Fibroblast of skin of left quadriceps (primary cell): Measurements from ENCODE around the gene RNF186.
"Not testable (repeated sequence)": the region's sequence is repeated elsewhere in the genome, so short reads cannot be mapped to it uniquely, and the experiment has no call there.

ENCODE experiments used
- DNase-seq, 2 experiments: peaks; one replicate each; pipeline ENCODE4 v3.0.0-alpha.2; 2013; ENCODE audit warnings: low read depth in 2 of 2

Gene RNF186

GRCh38 chr1:19824541-19824940, 9.5 kb upstream of the RNF186 start:
- DNase-seq, result no peak

- no peak for DNase-seq
These were observed 9.0 kb upstream of the RNF186 start for GRCh38 chr1:19824036-19824435.

DNA sequence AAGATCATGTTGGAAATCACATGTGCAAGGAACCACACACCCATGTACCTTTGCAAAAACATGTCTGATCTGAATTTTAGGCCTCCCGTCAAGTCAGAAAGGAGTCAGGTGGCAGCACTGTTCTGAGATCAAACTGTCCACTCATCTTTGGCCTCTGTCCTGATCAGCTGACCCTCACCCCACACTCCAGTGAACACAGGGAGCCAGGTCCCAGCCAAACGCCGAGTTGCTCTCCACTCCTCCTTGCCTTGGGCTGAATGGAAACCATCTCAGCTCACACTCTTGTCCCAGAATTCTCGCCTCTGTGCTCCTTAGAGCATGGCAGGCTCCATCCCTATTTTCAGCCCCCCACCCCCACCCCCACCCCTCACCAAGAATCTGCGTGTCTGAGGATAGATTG, 4.6 kb upstream of the RNF186 start:
- DNase-seq, result no peak

- no peak for DNase-seq
These were observed 3.2 kb upstream of the RNF186 start for GRCh38 chr1:19818324-19818723.

DNA sequence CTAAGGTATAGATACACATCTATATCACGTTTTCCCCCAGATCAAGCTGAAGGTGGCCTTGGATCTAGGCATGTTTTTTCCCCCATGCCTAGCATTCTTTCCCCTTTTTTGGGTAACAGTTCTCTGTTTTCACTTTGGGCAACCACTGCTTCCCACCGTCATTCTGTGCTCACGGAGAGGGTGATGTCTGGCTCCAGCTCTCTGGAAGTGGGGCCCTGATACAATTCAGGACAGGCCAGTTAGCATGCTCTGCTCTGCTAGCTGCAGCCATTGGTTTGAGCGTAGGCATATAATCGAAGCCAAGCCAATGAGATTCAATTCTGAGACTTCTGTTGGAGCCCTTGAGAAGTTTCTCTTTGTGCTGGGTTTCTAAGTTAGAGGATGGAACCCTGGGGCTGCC, 2.1 kb upstream of the RNF186 start:
- DNase-seq, result no peak

DNA sequence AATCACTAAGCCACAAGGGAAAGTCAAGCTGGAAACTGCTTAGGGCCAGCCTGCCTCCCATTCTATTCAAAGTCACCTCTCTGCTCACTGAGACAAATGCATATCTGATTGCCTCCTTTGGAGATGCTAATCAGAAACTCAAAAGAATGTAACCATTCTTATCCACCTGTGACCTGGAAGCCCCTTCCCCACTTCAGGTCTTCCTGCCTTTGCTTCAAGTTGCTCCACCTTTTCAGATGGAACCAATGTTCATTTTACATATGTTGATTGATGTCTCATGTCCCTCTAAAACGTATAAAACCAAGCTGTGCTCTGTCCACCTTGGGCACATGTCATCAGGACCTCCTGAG, 1.6 kb upstream of the RNF186 start:
- DNase-seq, result not testable (repeated sequence)

GRCh38 chr1:19815801-19816736, 986 bp upstream of the RNF186 start:
- DNase-seq, result no peak

GRCh38 chr1:19814244-19814661, 830 bp downstream of the RNF186 start:
- no peak for DNase-seq

- no peak for DNase-seq
These were observed 1.5 kb downstream of the RNF186 start for GRCh38 chr1:19813643-19813960.

DNA sequence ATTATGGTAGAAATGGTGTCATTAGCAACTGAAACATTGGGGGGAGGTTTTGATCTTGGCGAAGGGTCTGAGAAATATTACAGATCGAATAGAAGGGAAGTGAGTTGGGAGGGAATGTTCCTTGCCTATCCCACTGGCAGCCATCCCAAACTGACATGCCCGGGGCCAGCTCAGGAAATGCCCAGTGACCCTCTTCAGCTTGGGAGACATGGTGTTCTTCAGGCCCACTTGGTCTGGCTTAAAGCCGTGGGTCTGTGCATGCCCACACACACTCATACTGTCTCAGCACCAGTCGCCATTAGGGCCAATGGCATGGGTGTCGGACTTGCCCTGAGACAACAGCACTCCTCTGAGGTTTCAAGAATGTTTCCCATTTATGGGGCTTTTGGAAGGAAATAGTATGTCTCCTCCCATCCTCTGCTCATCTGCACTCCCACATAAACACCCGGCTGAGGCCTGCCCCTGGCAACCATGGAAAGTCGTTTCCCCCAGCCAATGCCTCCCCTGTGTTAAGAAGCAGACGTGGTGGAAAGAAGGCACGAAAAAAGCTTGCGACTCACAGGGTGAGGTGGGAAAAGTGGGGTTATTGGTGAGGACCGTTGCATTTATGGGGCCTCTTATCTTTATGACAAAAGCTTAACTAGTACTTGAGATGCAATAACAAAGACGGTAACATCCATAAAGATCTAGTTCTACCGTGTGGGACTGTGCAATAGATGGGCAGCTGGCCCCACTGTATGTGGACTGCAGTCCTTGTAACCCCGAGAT, 2.0 kb downstream of the RNF186 start:
- DNase-seq, result no peak

- peak in 1 of 2 experiments; percentile 13 for DNase-seq
These were observed 3.8 kb downstream of the RNF186 start for GRCh38 chr1:19811206-19811851.

DNA sequence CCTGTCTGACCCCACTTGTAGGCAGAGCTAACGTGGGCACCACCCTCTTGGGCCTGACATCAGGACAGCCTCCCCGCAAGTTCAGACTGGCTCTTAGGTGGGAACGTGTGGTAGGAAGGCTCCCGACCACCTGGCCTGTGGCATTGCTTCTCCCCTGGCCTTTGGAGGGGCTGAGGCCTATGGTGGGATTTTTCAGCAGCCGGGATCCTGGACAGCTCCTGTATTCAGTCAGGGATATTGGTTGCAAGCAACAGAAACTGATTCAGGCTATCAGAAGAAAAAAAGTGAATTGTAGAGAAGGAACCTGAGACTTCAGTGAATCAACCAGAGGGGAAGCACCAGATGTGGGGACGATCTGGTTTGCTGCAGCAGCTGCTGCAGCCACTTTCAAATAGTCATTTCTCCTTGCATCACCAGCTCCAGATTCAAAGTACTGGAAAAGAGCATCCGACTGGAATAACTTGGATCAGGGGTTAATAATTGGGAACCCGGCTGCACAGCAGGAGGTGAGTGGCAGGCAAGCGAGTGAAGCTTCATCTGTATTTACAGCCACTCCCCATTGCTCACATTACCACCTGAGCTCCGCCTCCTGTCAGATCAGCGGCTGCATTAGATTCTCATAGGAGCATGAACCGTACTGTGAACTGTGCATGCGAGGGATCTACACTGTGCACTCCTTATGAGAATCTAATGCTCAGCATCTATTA, 5.9 kb downstream of the RNF186 start:
- no peak for DNase-seq

DNA sequence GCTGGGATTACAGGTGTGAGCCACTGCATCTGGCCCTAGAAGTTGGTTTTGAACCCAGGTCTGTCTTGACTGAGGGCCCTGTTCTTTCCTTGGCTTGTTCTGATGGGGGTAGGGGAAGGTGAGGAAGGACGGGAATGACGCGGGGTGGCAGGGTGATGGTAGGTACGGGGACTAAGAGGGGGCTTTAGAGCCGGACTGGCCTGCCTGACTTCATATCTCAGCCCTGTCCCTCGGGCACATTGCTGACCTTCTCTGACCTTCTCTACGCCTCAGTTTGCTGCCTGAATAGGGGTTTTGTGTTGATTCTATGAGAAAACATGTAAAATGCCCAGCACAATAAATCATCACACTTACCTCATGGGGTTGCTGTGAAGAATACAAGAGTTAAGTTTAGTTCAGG, 6.7 kb downstream of the RNF186 start:
- DNase-seq, result no peak

DNA sequence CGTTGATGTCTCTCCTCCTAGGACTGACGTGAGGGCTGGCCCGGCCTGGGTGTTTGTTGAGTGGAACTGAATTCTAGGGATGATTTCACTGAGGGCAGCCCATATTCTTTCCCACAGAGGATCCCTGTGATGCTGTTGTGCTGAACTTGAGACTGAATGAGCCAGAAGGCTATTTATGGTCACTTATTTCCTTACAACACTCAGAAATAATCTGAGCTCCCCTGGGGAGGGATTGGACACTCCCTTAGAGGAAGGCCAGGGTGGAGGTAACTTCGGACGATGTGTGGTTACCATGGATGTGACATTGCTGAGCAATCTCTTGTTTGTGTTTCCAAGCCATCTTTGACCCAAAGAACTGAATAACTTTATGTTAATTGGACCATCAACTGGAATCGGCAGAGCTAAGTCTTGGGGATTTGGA, 10.2 kb downstream of the RNF186 start:
- DNase-seq, result no peak

DNA sequence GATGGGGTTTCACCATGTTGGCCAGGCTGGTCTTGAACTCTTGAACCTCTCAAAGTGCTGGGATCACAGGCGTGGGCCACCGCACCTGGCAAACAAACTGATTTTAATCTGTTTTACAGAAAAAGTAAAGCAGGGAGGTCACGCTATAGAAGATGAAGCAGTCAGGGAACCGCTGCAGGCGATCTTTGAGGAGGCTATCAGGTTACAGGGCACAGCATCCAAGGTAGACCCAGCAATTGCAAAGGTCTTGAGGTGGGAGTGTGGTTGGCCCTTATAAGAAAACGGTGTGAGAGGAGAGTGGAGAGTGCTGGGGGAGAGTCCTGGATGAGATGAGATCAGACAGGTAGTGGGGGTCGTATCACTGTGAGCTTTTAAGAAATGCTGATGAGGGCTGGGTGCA, 12.8 kb downstream of the RNF186 start:
- DNase-seq, result no peak

DNA sequence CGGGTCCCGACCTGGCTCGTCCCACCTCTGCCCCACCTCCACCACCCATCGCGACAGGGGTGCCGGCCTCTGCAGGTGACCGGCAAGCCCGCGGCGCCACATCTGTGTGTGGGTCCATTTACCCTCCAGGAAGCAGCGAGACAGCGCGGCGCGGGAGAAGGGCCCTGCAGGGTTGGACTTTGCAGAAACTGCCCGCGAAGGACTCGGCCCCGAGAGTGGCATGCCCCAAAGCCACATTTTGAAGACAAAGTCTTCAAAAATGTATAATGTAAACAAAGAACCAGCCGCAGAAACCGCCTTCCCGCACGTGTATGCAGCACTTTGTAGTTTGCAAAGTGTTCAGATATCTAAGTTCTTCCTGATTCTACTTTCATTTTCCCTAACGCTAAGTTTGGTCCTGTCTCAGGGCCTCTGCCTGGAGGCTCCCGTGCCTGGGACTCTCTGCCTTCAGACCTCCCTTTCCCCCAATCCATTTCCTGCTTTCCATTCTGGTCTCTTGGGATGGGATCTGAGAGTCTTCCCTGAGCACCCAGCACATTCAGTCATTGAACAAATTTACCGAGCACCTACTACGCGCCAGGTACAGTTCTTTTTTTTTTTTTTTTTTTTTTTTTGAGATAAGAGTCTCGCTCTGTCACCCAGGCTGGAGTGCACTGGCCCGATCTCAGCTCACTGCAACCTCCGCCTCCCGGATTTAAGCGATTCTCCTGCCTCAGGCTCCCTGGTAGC, 14.8 kb downstream of the RNF186 start:
- DNase-seq, result peak; percentile 53 to 61

GRCh38 chr1:19799230-19800075, 15.6 kb downstream of the RNF186 start, which contains the start of gene TMCO4:
TMCO4 (minus strand) TSS chr1:19799916; CDS start chr1:19780758, 19,158 bp downstream.
- peak in 1 of 2 experiments; percentile 13 for DNase-seq

DNA sequence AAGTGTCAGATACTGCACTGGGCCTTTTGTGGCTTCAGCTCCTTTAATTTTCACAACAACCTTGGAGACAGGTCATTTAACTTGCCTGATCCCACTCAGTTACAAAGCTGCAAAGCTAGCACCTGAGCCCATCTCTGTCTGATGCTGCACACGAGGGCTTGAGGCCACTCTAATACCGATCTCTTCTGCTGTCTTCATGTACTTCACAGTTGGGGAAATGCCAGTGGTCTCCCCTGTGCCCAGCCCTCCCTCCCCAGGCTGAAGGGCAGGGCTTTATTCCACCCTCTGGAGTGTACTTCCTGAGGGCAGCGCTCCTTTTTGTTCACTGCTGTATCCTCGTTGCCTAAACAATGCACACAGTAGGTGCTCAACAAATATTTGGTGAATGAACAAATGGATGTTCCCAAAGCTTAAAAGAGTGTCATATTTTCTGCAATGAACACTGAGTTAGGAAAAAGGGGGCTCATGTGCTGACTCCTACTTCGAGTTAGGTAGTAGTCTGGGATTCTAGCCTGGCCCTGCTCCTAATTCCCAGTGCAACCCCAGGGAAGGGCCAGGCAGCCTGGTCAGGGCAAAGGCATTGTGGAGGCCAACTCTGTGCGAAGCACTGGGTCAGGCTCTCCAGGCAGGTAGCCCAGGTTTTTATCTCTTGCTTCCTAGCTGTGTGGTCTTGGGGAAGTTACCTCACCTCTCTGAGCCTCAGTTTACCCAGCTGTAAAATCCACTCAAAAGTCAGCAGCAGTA, 16.4 kb downstream of the RNF186 start:
- DNase-seq, result no peak

GRCh38 chr1:19797827-19798226, 17.3 kb downstream of the RNF186 start:
- no peak for DNase-seq
